Measurements from ENCODE around the gene TM4SF1.

The TM4SF1 gene

GRCh38 chr3:149321136-149321535 lies 56.3 kb downstream of the TM4SF1 start:
- no peak for DNase-seq (ENCODE audit: low read depth)
- TF ChIP-seq, protein P1, sequence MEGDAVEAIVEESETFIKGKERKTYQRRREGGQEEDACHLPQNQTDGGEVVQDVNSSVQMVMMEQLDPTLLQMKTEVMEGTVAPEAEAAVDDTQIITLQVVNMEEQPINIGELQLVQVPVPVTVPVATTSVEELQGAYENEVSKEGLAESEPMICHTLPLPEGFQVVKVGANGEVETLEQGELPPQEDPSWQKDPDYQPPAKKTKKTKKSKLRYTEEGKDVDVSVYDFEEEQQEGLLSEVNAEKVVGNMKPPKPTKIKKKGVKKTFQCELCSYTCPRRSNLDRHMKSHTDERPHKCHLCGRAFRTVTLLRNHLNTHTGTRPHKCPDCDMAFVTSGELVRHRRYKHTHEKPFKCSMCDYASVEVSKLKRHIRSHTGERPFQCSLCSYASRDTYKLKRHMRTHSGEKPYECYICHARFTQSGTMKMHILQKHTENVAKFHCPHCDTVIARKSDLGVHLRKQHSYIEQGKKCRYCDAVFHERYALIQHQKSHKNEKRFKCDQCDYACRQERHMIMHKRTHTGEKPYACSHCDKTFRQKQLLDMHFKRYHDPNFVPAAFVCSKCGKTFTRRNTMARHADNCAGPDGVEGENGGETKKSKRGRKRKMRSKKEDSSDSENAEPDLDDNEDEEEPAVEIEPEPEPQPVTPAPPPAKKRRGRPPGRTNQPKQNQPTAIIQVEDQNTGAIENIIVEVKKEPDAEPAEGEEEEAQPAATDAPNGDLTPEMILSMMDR (IDR thresholded peaks at IDR 0.05; ENCODE audit: insufficient read depth, low read depth, low read length, missing control alignments), result no peak
- no peak overlapping the region for H3K4me3 ChIP-seq (ENCODE audit: low read length)

GRCh38 chr3:149319750-149320149 lies 57.7 kb downstream of the TM4SF1 start:
- H3K4me3 ChIP-seq (ENCODE audit: low read length), result no peak overlapping the region
- no peak for DNase-seq (ENCODE audit: low read depth)
- TF ChIP-seq, protein P1 (IDR thresholded peaks at IDR 0.05; ENCODE audit: insufficient read depth, low read depth, low read length, missing control alignments), result no peak

All from epithelial cell of esophagus (primary cell).